T-cell (primary cell): ENCODE results near the gene NCAPH2. TPM values are rescaled to one million over a fixed set of nuclear protein-coding genes. Genes with fewer than 3 reads are reported as not detected.
A peak's percentile ranks its signal among the peaks of the same experiment; 100 is the strongest.

Experiments
- ATAC-seq, 4 experiments: fragments of 200-7000 bp in 3 of 4; fragments of 150-1000 bp in 1 of 4; cut with Tn5 transposase; replicated peaks in 1 of 4; 1 replicate in 3 of 4; 2 replicates in 1 of 4; pipeline ENCODE4 v1.10.0; 2021; ENCODE audit warnings: moderate library complexity in 3 of 4, mild to moderate bottlenecking in 2 of 4, moderate number of reproducible peaks in 1 of 4
- CTCF ChIA-PET, 2 donors: fragments of 300-600 bp; sonication (Branson Sonifier 250); formaldehyde crosslinking; loops; one replicate each; lab custom pipeline; 2022; ENCODE audit warnings: antibody characterized with exemption in 2 of 2; lab: Charles Lee
- POLR2A ChIA-PET, 2 donors: fragments of 300-600 bp; sonication (Branson Sonifier 250); formaldehyde crosslinking; loops; one replicate each; lab custom pipeline; 2022; ENCODE audit warnings: antibody characterized with exemption in 2 of 2; lab: Charles Lee
- DNase-seq, 35 experiments: peaks; one replicate each; pipeline versions ENCODE4 v3.0.0 to v3.0.0-alpha.2; 2013 to 2023
- H3K27ac ChIP-seq: one replicate; pipeline ENCODE4 v1.5.1; 2013; ENCODE audit warnings: low read length
- H3K27me3 ChIP-seq, 2 experiments: replicated peaks in 1 of 2; 1 replicate in 1 of 2; 2 replicates in 1 of 2; pipeline versions ENCODE4 v1.6.1 to v1.7.0; 2013; ENCODE audit warnings: low read length in 1 of 2, mixed read lengths in 1 of 2; ENCODE audit not compliant: control insufficient read depth in 2 of 2, insufficient read depth in 2 of 2; ENCODE audit errors: extremely low read depth in 1 of 2
- H3K36me3 ChIP-seq, 2 donors: 1 replicate in 1 of 2; 2 replicates in 1 of 2; pipeline versions ENCODE4 v1.6.1 to v1.7.0; 2013; ENCODE audit warnings: low read length in 1 of 2; ENCODE audit not compliant: control insufficient read depth in 2 of 2, insufficient read depth in 1 of 2; ENCODE audit errors: extremely low read depth in 1 of 2
- H3K4me1 ChIP-seq, 2 experiments: 1 replicate in 1 of 2; 2 replicates in 1 of 2; pipeline versions ENCODE4 v1.6.1 to v1.7.0; 2013; ENCODE audit warnings: low read length in 2 of 2, mixed read lengths in 1 of 2; ENCODE audit not compliant: insufficient read depth in 2 of 2, control insufficient read depth in 1 of 2; ENCODE audit errors: extremely low read depth in 1 of 2
- H3K4me3 ChIP-seq, 2 donors: 1 replicate in 1 of 2; 2 replicates in 1 of 2; pipeline versions ENCODE4 v1.5.1 to v1.7.0; 2013; ENCODE audit warnings: mild to moderate bottlenecking in 2 of 2, low read length in 1 of 2, moderate library complexity in 1 of 2; ENCODE audit not compliant: control insufficient read depth in 1 of 2; ENCODE audit errors: extremely low read depth in 1 of 2
- H3K9me3 ChIP-seq: 2 replicates; pipeline ENCODE4 v1.7.0; 2013
- H3K27ac Mint-ChIP-seq, 2 donors: one replicate each; pipeline ENCODE4 v1.8.0; 2020 to 2021; ENCODE audit warnings: mild to moderate bottlenecking in 2 of 2, mixed read lengths in 2 of 2
- H3K27me3 Mint-ChIP-seq, 2 donors: one replicate each; pipeline ENCODE4 v1.8.0; 2021 to 2022; ENCODE audit warnings: mixed read lengths in 2 of 2
- H3K36me3 Mint-ChIP-seq: one replicate; pipeline ENCODE4 v1.8.0; 2021; ENCODE audit warnings: mixed read lengths
- H3K4me1 Mint-ChIP-seq, 3 donors: one replicate each; pipeline ENCODE4 v1.8.0; 2020 to 2022; ENCODE audit warnings: mixed read lengths in 3 of 3, mild to moderate bottlenecking in 1 of 3
- H3K4me3 Mint-ChIP-seq, 3 donors: one replicate each; pipeline ENCODE4 v1.8.0; 2020 to 2022; ENCODE audit warnings: mild to moderate bottlenecking in 3 of 3, mixed read lengths in 3 of 3, moderate library complexity in 3 of 3
- H3K9me3 Mint-ChIP-seq, 3 donors: one replicate each; pipeline ENCODE4 v1.8.0; 2020 to 2022; ENCODE audit warnings: mixed read lengths in 3 of 3
- WGBS: methylation state at CpG from one replicate; pipeline ENCODE4 v1.1.5; 2013; ENCODE audit warnings: missing lambda C conversion rate; ENCODE audit not compliant: insufficient coverage; 5-methylcytosine and 5-hydroxymethylcytosine counted together
- total RNA-seq, 35 experiments: library from RNA in 6 of 35; stranded (reverse) in 6 of 35; fragments of 120-200 nt in 1 of 35; gene quantifications; one replicate each; pipeline versions ENCODE4 v1.2.1 to v1.2.4 and lab custom pipeline; 2013 to 2026

The NCAPH2 gene
- total RNA-seq, 5 donors from 2014 or later (not counting 1 experiment from before 2014, with no cell fraction given): 80.1 to 110 (median 94.6) TPM

DNA sequence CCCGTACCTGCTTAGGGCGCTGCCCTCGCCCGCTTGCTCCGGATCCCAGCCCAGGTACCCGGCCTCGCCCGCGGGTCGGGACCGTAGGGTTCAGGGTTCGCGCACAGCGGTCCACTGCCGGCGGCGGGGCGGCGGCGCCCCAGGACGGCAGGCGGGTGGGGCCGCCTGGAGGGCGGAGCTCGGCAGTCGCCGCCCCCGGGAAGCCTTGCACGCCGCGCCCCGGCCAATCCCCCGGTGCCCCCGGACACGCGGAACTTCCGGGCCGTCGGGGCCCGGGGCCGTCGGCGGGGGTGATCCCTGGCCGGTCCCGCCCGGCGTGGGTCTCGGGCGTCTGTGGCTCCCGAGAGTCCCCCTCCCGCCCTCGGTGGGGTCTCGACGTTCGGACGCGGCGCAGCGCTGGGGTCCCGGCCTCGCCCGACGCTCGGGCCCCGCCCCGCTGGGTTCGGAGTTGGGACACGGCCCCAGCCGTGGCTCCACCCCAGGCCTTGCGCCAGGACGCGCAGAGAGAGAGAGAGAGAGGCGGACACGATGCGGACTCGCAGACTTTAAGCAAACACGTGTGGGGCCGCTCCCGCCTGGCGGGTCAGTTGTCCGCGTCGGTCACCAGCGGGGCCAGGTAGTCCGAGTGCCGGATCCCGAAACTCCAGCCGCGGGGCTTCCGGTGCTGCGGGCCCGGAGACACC, 22.0 kb downstream of the NCAPH2 start, which contains the start of gene TYMP:
Gene TYMP, minus strand, starts transcription at position 116 of the 683 bp plus-strand sequence. CDS start 303 bp downstream, outside the sequence.
- Histone ChIP-seq H3K4me1 (peaks cover 12 to 59% of the 10 kb centered on the region in 2 experiments), H3K9me3 (no peaks in the 10 kb centered on the region), H3K27ac (peak within 1 kb of the TSS; percentile 97), H3K27me3 (peaks cover 0 to 4% of the 10 kb centered on the region in 2 experiments), H3K4me3 (peak within 1 kb of the TSS; percentile 47 to 91), H3K36me3 (no peaks in the 10 kb centered on the region)
- peak within 1 kb of the TSS; percentile 84 to 89 (median 87) for H3K4me3 Mint-ChIP-seq
- peaks cover 38 to 50% (median 48%) of the 10 kb centered on the region in 3 donors for H3K4me1 Mint-ChIP-seq
- no peaks in the 10 kb centered on the region for H3K9me3 Mint-ChIP-seq
- under 1% methylated on average over 90 of the region's 92 CpGs for WGBS
- H3K27ac Mint-ChIP-seq: peak within 1 kb of the TSS; percentile 95
- POLR2A ChIA-PET: interaction anchor here in 1 of 2 donors (0.6 kb wide), 1 partner anchor 9 kb away, joined by 4 read pairs; no protein-coding TSS in a partner anchor
- CTCF ChIA-PET: no interaction called here
- no peaks in the 10 kb centered on the region for H3K36me3 Mint-ChIP-seq
- DNase-seq: peak in 15 of 35 experiments; percentile 30 to 74 (median 48)
- ATAC-seq: peak in 3 of 4 experiments; percentile 6 to 8 (median 6)
- no peaks in the 10 kb centered on the region for H3K27me3 Mint-ChIP-seq

DNA sequence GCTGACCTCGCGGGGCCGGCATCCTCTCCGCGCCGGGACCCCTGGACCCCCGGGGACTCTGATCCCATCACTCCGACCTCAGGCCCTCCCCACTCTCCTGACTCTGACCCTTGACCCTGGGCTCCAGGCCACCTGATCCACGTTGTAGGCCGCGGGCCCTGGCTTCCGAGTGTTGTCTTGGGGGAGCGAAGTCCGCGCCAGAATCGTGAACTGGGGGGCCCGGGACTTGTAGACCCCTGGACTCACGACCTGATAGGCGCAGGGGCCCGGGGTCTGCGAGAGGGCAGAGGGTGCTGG, 22.5 kb downstream of the NCAPH2 start:
- Histone ChIP-seq H3K27me3 (peaks cover 0 to 4% of the 10 kb centered on the region in 2 experiments), H3K27ac (peak overlapping the region; percentile 97), H3K36me3 (no peaks in the 10 kb centered on the region), H3K4me1 (peaks cover 12 to 57% of the 10 kb centered on the region in 2 experiments), H3K4me3 (peak overlapping the region; percentile 8 to 91), H3K9me3 (no peaks in the 10 kb centered on the region)
- CTCF ChIA-PET: no interaction called here
- ATAC-seq (no peak), DNase-seq (peak in 1 of 35 experiments; percentile 19)
- no peaks in the 10 kb centered on the region for H3K36me3 Mint-ChIP-seq
- no peaks in the 10 kb centered on the region for H3K27me3 Mint-ChIP-seq
- H3K9me3 Mint-ChIP-seq: no peaks in the 10 kb centered on the region
- peak overlapping the region; percentile 84 to 89 (median 86) for H3K4me3 Mint-ChIP-seq
- POLR2A ChIA-PET: no interaction called here
- peak overlapping the region; percentile 76 to 88 for H3K27ac Mint-ChIP-seq
- under 1% methylated on average over 19 of the region's 21 CpGs for WGBS
- H3K4me1 Mint-ChIP-seq: peaks cover 38 to 50% (median 48%) of the 10 kb centered on the region in 3 donors

DNA sequence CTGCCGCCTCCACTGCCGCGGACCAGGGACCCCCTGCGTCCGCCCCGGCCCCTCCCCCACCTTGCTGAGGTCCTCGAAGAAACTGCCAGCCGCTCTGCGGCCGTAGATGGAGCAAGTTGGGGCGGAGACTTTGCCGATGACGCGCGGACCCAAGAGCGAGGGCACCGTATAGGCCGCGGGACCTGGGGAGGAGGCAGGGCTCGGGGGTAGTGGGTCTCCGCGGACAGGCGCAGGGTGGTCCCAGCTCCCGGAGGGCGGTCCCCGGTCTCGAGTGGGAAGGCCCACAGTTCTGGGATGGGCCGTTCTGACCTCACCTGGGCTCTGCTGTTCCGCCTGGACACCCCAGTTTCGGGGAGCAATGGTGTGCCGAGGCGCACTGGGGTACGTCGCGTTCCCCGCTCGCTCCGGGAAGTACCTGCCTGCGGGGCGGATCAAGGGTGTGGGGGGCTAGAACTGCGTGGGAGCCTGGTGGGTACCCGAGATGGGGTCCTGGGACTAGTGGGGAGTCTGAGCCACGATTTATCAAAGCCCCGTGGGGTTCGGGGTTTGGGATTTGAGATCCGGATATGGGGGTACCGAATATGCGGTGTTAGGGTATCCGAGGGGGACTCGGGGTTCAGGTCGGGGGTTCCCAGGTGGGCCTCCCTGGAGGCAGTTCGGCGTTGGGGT, 23.0 kb downstream of the NCAPH2 start:
- H3K27me3 Mint-ChIP-seq: no peaks in the 10 kb centered on the region

DNA sequence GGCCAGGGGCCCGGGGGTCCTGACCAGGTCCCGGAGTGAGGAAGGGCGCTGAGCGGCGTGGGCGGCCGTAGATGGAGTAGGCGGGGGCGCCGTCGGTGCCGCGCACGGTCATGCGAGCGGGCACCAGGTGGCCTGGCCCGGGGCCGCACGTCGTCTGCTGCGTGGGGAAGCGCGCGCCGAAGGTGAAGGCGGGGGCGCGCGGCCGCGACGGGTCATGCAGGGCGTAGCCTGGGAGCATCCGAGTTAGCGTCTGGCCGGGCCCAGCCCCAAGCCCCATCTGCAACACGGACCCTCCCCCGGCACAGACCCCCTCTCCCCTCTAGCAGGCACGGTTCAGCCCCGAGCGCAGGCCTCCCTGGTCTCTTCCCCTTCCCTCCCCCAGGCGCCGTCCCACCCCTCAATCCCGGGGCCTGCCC, 23.5 kb downstream of the NCAPH2 start:
- H3K9me3 Mint-ChIP-seq: no peaks in the 10 kb centered on the region
- Histone ChIP-seq H3K9me3 (no peaks in the 10 kb centered on the region), H3K27ac (peak overlapping the region; percentile 97), H3K36me3 (no peaks in the 10 kb centered on the region), H3K4me1 (peaks cover 12 to 56% of the 10 kb centered on the region in 2 experiments), H3K27me3 (peaks cover 0 to 4% of the 10 kb centered on the region in 2 experiments), H3K4me3 (peak overlapping the region; percentile 39 to 91)
- H3K4me1 Mint-ChIP-seq: peaks cover 38 to 51% (median 50%) of the 10 kb centered on the region in 3 donors
- WGBS: under 1% methylated on average over 43 of the region's 44 CpGs
- DNase-seq: peak in 27 of 35 experiments; percentile 35 to 76 (median 54)
- no peaks in the 10 kb centered on the region for H3K27me3 Mint-ChIP-seq
- CTCF ChIA-PET: no interaction called here
- no peaks in the 10 kb centered on the region for H3K36me3 Mint-ChIP-seq
- H3K4me3 Mint-ChIP-seq: peak overlapping the region; percentile 84 to 89 (median 86)
- POLR2A ChIA-PET: no interaction called here
- ATAC-seq: peak; percentile 42 to 47 (median 44)
- H3K27ac Mint-ChIP-seq: peak overlapping the region; percentile 95

More for the DNA sequence above, 23.0 kb downstream of the NCAPH2 start:
- ChIA-PET CTCF (no interaction called here), POLR2A (no interaction called here)
- Histone ChIP-seq H3K9me3 (no peaks in the 10 kb centered on the region), H3K27ac (peak overlapping the region; percentile 97), H3K4me1 (peaks cover 12 to 57% of the 10 kb centered on the region in 2 experiments), H3K4me3 (peak overlapping the region; percentile 39 to 91), H3K36me3 (no peaks in the 10 kb centered on the region), H3K27me3 (peaks cover 0 to 4% of the 10 kb centered on the region in 2 experiments)
- ATAC-seq (peak; percentile 35 to 45 (median 39)), DNase-seq (peak in 34 of 35 experiments; percentile 49 to 84 (median 70))
- Mint-ChIP-seq H3K27ac (peak overlapping the region; percentile 95), H3K4me1 (peaks cover 38 to 50% (median 48%) of the 10 kb centered on the region in 3 donors), H3K36me3 (no peaks in the 10 kb centered on the region), H3K9me3 (no peaks in the 10 kb centered on the region), H3K4me3 (peak overlapping the region; percentile 84 to 89 (median 86))
- WGBS: under 1% methylated on average over 44 of the region's 53 CpGs

DNA sequence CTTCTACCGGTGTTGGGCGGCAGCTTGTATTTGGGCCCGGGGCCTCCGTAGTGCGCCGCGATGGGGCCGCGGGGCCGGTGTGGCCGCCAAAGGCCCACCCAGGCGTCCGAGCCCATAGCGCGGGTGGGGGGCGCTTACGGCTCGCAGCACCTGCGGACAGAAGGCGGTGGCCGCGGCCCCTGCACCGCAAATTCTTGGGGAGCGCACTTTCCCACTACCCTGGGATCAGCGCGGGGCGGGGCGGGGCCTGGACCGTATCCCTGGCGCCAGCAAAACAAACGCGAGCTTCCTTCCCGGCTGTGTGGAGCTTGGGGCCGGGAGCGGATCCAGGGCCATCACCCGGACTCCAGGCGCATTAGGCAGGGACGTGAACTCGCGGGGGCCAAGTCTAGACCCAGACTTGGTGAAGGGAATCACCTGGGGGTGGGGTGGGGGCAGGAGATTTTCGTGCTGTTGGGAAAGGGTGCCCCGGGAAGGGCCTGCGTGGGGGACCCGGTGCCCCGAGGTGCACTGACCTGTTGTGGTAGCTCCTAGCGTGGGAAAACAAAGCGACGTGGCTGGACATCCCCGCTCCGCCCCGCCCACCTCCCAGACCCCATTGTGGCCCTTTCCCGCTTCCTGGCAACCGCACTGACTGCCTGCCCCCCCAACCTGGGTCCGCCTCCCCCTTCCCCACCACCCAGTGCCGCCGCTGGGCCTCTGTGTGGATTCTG, 24.1 kb downstream of the NCAPH2 start:
- 3% methylated on average over 38 of the region's 56 CpGs for WGBS
- Mint-ChIP-seq H3K27me3 (no peaks in the 10 kb centered on the region), H3K9me3 (no peaks in the 10 kb centered on the region), H3K36me3 (no peaks in the 10 kb centered on the region), H3K27ac (peak overlapping the region; percentile 89 to 95), H3K4me1 (peaks cover 33 to 49% (median 44%) of the 10 kb centered on the region in 3 donors), H3K4me3 (peak overlapping the region; percentile 84 to 89 (median 86))
- Histone ChIP-seq H3K36me3 (no peaks in the 10 kb centered on the region), H3K4me1 (peaks cover 12 to 50% of the 10 kb centered on the region in 2 experiments), H3K9me3 (no peaks in the 10 kb centered on the region), H3K27ac (peak overlapping the region; percentile 97), H3K4me3 (peak overlapping the region in 1 of 2 donors; percentile 91), H3K27me3 (peaks cover 0 to 4% of the 10 kb centered on the region in 2 experiments)
- CTCF ChIA-PET: interaction anchor here in 1 of 2 donors (1.2 kb wide), 1 partner anchor 31 kb away, joined by 3 read pairs; no protein-coding TSS in a partner anchor
- DNase-seq: no peak
- no peak for ATAC-seq
- POLR2A ChIA-PET: no interaction called here
